Stomach smooth muscle (tissue), 2 donors: ENCODE measurements around the gene IRF1.
A peak's percentile ranks its signal among the peaks of the same experiment; 100 is the strongest.

Experiments used
- H3K27ac ChIP-seq: one replicate; pipeline ENCODE4 v1.7.0; 2013; ENCODE audit warnings: mild to moderate bottlenecking, low read length, inconsistent platforms
- H3K27me3 ChIP-seq, 2 donors: one replicate each; pipeline ENCODE4 v1.7.0; 2013; ENCODE audit warnings: low read length in 2 of 2; ENCODE audit not compliant: insufficient read depth in 2 of 2, control insufficient read depth in 1 of 2
- H3K36me3 ChIP-seq, 2 donors: one replicate each; pipeline ENCODE4 v1.7.0; 2013; ENCODE audit warnings: low read length in 2 of 2; ENCODE audit not compliant: control insufficient read depth in 2 of 2, insufficient read depth in 2 of 2
- H3K4me1 ChIP-seq: one replicate; pipeline ENCODE4 v1.7.0; 2013; ENCODE audit warnings: low read length; ENCODE audit not compliant: control insufficient read depth, insufficient read depth
- H3K4me3 ChIP-seq, 2 donors: one replicate each; pipeline ENCODE4 v1.7.0; 2013; ENCODE audit warnings: low read length in 2 of 2
- H3K9ac ChIP-seq, 2 donors: one replicate each; pipeline ENCODE4 v1.7.0; 2013; ENCODE audit warnings: low read length in 2 of 2, mild to moderate bottlenecking in 1 of 2
- H3K9me3 ChIP-seq, 2 donors: one replicate each; pipeline ENCODE4 v1.7.0; 2013; ENCODE audit warnings: low read length in 2 of 2; ENCODE audit not compliant: control insufficient read depth in 2 of 2
- donor health status: healthy.
- donor health status: Pancreatic carcinoma.

IRF1 gene

DNA sequence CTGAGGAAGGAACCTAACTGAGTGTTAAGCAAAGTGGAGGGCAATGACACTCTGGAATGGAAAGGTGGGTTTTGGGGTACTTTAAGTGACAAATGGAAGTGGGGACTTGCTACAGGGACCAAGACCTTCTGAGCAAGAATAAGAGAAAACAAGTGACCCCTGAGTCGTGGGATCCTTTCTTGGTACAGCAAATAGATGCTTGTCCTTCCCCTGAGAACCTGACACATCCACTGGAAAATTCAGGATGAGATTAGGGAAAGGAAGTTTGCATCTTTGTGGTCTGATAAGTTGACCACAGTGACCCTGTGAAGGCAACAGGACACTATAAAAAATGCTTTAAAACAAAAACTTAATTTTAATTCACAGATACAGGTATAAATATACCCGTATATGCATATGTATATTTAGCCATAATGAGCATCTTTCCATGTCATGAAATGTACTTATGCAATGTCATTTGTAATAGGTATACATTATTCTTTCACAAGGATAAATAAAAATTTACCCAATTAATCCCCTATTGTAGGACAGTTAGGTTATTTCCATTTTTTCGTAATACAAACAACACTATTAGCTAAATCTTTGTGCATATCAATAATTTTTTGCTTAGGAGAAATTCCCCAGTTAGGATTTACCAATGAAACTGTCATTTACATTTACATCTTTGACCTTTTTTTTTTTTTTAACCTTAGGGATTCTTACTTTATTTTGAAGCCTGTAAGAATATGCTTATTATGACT, 2.0 kb upstream of the IRF1 start:
- no peak overlapping the region for H3K4me3 ChIP-seq
- peak overlapping the region; percentile 95 for H3K27ac ChIP-seq
- H3K9me3 ChIP-seq, result no peaks in the 10 kb centered on the region
- peaks cover 63% of the 10 kb centered on the region for H3K4me1 ChIP-seq
- no peaks in the 10 kb centered on the region for H3K27me3 ChIP-seq
- peaks cover 6 to 18% of the 10 kb centered on the region in 2 donors for H3K36me3 ChIP-seq
- no peak overlapping the region for H3K9ac ChIP-seq

DNA sequence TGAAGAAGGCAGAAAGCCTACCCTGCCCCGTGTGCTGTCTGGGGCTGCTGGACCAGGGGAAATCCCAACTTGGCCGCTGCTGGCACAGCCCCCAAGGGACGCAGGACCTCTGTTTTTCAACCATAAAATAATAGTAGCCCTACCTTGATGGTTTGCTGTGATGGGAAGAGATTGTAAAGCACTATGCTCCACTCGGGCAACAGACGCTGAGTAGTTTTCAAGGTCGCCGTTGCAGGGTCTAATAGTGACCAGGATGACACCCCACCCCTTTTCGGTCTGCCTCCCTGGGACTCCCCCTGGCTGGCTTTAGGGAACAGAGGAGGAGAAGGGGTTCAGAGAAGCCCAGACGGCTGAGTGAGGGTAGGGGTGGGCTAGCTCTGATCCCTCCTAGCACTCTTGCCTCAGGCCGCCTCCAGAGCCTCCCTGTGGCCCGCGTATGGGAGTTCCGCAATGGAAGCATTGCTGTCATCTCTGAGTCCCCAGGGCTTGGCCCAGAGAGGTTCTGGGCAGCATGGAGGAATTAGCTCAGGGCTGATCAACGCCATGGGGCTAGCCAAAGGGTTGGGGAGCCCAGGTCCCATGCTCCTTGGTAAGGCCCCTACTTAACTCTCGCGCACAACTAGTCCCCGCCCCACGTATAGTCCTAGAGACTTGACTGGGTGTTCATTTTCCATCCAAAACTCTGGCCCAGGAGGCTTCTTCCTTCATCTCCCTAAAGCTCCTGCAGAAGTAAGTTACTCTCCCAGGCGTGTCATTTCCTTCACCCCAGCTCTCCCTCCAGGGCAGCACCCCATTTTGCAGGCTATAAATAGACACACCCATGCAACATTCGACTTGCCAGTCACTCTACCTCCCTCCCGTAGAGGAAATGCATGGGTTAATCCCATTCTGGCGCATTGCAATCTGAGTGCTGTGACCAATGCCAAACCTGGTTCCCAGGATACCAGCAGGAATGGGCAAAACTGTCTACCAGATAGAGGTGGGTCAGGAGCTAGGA, 1.1 kb upstream of the IRF1 start:
- Histone ChIP-seq H3K4me1 (peaks cover 63% of the 10 kb centered on the region), H3K36me3 (peaks cover 15 to 27% of the 10 kb centered on the region in 2 donors), H3K27me3 (no peaks in the 10 kb centered on the region), H3K9ac (peak overlapping the region; percentile 84 to 86), H3K4me3 (peak overlapping the region; percentile 70 to 91), H3K27ac (peak overlapping the region; percentile 95), H3K9me3 (no peaks in the 10 kb centered on the region)

DNA sequence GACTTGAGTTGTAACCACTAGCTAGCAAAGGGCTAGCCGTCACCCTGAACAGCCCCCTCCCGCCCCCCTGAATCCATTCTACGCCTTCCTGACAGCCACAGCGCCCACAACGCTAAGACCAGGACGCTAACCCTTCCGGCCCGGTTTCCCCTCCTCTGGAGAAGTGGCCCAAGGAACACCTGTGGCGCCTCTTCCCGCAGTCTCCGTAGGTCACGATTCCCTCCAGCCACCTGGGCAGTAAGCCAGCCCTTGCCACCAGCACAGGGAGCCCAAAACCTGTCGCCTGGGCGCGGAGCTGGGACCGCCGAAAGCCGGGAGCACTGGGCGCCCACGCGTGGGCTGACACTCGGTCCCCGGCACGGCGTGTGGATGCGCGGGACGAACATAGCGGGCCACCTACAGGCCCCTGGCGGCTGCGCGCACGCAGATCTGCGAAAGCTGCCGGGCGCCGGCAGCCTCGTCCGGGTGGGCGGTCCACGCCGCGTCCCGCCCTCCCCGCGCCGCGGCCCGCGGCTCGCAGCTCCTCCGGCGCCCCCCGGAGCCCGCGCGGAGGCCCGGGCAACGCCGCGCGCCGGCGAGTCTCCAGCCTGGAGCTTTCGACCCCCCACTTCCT, 596 bp downstream of the IRF1 start:
- H3K4me1 ChIP-seq, result peaks cover 61% of the 10 kb centered on the region
- H3K4me3 ChIP-seq, result peak overlapping the region; percentile 61 to 91
- H3K27ac ChIP-seq, result peak overlapping the region; percentile 95
- H3K27me3 ChIP-seq, result no peaks in the 10 kb centered on the region
- H3K36me3 ChIP-seq, result peaks cover 31 to 44% of the 10 kb centered on the region in 2 donors
- H3K9me3 ChIP-seq, result no peaks in the 10 kb centered on the region
- peak overlapping the region; percentile 80 to 81 for H3K9ac ChIP-seq

DNA sequence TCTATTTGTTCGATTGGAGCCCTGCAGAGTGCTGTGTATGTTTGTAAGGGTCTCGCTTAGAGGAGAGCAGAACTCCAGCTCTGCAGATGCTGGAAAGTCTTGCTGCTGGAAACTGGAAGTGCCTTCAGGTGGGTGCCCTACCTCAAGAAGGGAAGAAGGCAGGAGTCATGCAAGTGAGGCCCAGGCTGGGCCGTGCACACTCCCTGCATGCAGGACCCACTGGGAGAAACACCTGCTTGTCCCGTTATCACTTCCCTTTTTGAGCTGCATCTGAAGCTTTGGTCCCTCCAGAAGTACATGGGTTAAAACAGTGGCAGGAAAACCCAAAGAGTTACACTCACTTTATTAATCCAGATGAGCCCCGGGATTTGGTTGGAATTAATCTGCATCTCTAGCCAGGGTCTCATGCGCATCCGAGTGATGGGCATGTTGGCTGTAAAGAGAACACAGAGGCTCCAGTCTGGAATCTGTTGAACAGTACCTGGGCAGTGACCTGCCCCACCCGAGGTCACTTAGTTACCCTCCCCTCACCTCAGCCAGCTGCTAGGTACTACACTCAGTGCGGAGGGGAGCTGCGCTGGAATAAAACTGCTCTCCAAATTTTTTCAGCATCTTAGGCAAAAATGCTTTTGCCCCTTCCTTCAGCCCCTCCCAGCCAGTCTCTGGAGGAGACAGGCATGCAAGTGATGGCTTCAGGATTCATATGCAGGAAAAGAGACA, 1.4 kb downstream of the IRF1 start:
- H3K27ac ChIP-seq, result peak overlapping the region; percentile 95
- H3K36me3 ChIP-seq, result peaks cover 35 to 46% of the 10 kb centered on the region in 2 donors
- H3K4me1 ChIP-seq, result peaks cover 61% of the 10 kb centered on the region

DNA sequence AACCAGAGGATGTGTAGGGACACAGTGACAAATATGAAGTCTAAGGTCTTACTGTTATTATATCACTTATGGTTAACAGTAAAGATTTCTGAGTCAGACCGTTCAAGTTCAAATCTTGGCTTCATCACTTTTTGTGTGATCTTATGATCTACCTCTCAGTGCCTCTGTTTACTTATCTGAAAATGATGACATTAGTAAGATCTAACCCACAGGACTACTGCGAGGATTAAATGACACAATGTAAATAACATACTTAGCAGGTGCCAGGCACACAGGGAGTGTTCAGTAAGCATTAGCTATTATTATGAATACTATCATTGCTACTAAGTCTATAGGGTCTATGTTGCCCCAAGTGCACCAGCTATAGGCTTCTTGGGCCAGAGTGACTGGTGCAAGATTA, 2.0 kb downstream of the IRF1 start:
- H3K4me3 ChIP-seq, result peak overlapping the region; percentile 61 to 91
- H3K9ac ChIP-seq, result peak overlapping the region in 1 of 2 donors; percentile 74
- H3K27ac ChIP-seq, result no peak overlapping the region

More for the DNA sequence above, 1.4 kb downstream of the IRF1 start:
- H3K4me3 ChIP-seq, result peak overlapping the region; percentile 61 to 91
- H3K27me3 ChIP-seq, result no peaks in the 10 kb centered on the region
- H3K9ac ChIP-seq, result peak overlapping the region; percentile 74 to 81
- H3K9me3 ChIP-seq, result no peaks in the 10 kb centered on the region

DNA sequence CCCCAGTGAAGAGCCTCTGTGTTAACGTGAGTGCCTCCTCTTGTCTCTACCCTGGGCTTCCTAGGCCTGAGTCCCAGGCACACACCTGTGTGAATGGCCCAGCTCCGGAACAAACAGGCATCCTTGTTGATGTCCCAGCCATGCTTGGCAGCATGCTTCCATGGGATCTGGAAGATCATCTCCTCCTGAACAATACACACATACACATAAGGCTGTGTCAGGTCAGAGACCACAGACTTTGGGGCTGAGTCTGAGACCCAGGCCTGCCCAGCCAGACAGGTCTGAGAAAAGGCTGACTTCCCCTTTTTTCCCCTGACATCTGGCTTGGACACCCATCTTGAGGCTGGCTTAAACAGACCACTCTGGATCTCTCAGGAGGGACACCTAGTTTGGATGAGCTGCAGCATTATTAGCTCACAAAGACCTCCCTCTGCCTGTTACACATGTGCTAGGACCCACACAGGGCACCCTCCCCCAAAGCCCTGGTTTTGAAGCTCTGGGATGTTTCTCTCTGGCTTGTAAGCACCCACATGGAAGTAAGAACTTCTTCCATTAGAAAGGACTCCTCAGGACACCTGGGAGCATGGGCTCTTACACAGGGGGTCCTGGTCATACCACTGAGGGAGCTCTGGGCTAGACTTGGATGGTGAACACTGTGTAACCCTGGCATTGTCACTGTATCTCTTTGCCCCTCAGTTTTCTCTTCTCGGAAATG, 2.6 kb downstream of the IRF1 start:
- H3K27ac ChIP-seq, result peak overlapping the region; percentile 49
- H3K27me3 ChIP-seq, result no peaks in the 10 kb centered on the region
- peaks cover 46 to 59% of the 10 kb centered on the region in 2 donors for H3K36me3 ChIP-seq
- peaks cover 66% of the 10 kb centered on the region for H3K4me1 ChIP-seq
- H3K9me3 ChIP-seq, result no peaks in the 10 kb centered on the region
- H3K4me3 ChIP-seq, result peak overlapping the region; percentile 47 to 54
- peak overlapping the region; percentile 36 to 74 for H3K9ac ChIP-seq

More for the DNA sequence above, 2.0 kb downstream of the IRF1 start:
- Histone ChIP-seq H3K36me3 (peaks cover 41 to 53% of the 10 kb centered on the region in 2 donors), H3K4me1 (peaks cover 66% of the 10 kb centered on the region), H3K9me3 (no peaks in the 10 kb centered on the region), H3K27me3 (no peaks in the 10 kb centered on the region)

DNA sequence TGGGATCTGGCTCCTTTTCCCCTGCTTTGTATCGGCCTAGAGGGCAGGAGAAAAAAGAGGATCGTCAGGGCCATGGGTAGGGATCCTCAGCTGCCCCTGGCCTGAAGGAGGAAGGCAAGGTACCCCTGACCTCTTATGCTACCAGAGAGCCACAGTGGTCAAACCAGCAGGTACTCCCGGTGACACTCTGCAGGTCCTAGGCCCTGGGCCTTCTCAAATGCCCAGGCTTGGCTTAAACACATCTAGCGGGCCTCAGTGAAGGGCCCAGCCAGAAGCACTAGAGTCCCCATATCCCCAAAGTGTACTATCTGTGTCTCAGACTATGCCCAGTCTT, 3.5 kb downstream of the IRF1 start:
- H3K36me3 ChIP-seq, result peaks cover 46 to 59% of the 10 kb centered on the region in 2 donors
- H3K9me3 ChIP-seq, result no peaks in the 10 kb centered on the region
- peak overlapping the region; percentile 29 to 54 for H3K4me3 ChIP-seq
- H3K27ac ChIP-seq, result peak overlapping the region; percentile 49
- peak overlapping the region; percentile 42 to 74 for H3K9ac ChIP-seq
- H3K4me1 ChIP-seq, result peaks cover 65% of the 10 kb centered on the region
- no peaks in the 10 kb centered on the region for H3K27me3 ChIP-seq

DNA sequence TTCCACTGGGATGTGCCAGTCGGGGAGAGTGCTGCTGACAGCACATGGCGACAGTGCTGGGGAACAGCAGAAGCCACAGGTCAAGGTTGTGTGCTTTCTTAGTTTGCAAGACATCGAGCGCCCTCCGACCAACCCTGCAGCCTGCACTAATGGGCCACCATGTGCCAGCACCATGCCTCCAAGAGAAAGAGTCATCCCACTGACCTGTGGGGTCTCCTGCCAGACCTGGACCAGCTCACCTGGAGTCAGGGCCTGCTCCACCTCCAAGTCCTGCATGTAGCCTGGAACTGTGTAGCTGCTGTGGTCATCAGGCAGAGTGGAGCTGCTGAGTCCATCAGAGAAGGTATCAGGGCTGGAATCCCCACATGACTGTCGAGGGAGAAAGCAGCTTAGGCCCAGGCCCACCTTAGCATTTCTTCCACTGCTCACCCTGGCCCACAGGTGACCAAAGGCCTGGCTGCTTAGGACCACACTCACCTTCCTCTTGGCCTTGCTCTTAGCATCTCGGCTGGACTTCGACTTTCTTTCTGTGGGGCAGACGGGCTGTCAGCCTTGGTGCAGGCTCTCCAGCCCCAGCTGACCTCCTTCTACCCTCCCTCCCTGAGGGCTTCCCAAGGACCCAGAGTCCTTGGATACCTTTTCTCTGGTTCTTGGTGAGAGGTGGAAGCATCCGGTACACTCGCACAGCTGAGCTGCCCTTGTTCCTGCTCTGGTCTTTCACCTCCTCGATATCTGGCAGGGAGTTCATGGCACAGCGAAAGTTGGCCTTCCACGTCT, 4.1 kb downstream of the IRF1 start:
- Histone ChIP-seq H3K9ac (peak overlapping the region in 1 of 2 donors; percentile 42), H3K4me1 (peaks cover 60% of the 10 kb centered on the region), H3K27me3 (no peaks in the 10 kb centered on the region), H3K27ac (peak overlapping the region; percentile 49), H3K4me3 (no peak overlapping the region), H3K9me3 (no peaks in the 10 kb centered on the region), H3K36me3 (peaks cover 46 to 63% of the 10 kb centered on the region in 2 donors)

DNA sequence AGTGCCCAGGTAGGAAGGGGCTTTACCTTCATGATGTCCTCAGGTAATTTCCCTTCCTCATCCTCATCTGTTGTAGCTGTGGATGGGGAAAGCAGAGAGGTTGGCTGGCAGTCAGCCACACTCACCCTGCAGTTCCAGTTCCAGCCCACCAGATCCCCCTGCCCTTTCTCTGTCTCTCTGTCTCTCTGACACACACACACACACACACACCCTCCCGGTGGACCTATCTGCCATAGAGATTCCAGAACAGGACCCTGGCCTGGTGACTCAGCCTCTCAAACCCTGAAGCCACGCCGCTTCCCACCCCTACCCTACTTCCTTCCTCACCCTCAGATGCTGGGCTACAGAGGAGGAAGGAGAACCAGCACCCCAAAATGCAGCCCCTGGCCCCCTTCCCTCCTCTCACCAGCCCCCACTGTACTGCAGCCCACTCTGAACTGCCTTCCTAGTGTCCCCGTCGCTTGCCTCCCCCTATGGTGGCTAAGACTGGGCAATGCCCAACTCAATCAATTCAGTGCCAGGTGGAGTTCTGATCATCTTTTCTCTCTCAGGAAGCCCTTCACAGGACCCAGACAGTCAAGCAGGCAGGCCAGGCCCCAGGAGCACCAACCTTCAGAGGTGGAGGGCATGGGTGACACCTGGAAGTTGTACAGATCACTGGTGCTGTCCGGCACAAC, 4.8 kb downstream of the IRF1 start:
- Histone ChIP-seq H3K4me1 (peaks cover 55% of the 10 kb centered on the region), H3K27me3 (no peaks in the 10 kb centered on the region), H3K4me3 (no peak overlapping the region), H3K36me3 (peaks cover 49 to 68% of the 10 kb centered on the region in 2 donors), H3K9me3 (no peaks in the 10 kb centered on the region), H3K27ac (no peak overlapping the region), H3K9ac (peak overlapping the region in 1 of 2 donors; percentile 13)
